Activated CD8-positive, alpha-beta memory T cell treated with anti-CD3 and anti-CD28 coated beads, Interleukin-2, amount 50 U/mL, for 24 hours (primary cell): ENCODE results near the gene ZFP36.
"Not testable (repeated sequence)": the region's sequence is repeated elsewhere in the genome, so short reads cannot be mapped to it uniquely, and the experiment has no call there.

Experiments
- DNase-seq: peaks from one replicate; pipeline ENCODE4 v3.0.0-alpha.2; 2020; ENCODE audit errors: extremely low read depth

The ZFP36 gene

DNA sequence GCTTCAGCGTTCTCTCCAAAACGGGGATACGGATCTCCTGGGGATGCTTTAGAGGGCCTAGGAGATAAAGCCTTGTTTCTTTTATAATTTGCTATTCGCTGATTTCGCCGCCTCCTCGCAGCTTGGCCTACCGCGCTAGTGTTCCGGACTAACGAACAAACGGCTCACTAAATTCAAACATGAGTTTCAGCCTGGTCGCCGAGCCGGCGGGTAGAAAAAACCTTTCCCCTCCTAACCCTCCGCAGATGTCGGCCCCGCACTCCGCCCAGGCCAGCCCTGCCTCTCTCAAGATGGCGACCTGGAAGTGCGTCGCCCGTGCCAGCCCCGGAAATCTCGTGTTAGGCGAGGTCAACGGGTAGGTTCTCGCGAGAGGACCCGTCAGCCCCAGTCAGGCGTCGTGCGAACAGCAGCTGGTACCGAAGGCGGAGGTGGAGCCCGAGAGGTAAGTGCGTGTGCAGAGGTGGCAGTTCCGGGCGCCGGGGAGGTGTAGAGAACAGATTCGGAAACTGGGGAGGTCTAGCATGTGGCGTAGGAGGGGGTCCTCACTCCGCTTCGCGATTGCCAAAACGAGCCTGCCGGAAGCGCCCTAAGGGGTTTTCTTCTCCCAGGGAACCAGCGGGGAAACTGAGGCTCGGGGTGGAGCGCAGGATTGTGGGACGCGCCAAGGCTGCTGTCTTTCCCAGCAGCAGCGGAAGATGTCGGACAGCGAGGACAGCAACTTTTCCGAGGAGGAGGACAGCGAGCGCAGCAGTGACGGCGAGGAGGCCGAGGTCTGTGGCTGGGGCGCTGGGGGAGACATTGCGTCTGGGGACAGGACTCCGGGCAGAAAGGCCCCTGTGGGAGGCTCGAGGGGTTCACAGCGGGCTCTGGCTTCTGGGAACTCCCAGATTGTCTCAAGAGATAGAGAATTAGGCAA, 38.8 kb downstream of the ZFP36 start, which contains the start of gene SUPT5H:
Gene SUPT5H, plus strand, starts transcription at position 387 of the 916 bp plus-strand sequence. Its CDS starts 309 bp downstream, at position 696.
- peak; percentile 90 for DNase-seq

DNA sequence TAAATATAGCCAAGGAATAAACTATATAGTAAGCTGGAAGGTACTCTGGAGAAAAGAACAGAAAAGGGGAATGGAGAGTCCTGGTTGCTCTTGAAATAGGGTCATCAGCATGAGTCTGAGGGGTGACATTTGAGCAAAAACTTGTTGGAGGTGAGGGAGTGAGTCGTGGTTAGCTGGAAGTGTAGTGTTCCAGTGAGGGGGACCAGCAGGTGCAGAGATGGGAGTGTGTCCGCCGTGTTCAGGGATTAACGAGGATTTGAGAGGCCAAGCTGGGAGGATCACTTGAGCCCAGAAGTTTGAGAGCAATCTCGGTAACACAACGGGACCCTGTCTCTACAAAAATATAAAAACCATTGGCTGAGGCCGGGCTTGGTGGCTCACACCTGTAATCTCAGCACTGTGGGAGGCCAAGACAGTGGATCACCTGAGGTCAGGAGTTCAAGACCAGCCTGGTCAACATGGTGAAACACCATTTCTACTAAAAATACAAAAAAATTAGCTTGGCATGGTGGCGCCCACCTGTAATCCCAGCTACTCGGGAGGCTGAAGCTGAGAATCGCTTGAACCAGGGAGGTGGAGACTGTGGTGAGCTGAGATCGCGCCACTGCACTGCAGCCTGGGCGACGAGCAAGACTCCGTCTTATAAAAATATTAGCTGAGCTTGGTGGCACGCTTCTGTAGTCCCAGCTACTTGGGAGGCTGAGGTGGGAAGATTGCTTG, 39.9 kb downstream of the ZFP36 start:
- no peak for DNase-seq

DNA sequence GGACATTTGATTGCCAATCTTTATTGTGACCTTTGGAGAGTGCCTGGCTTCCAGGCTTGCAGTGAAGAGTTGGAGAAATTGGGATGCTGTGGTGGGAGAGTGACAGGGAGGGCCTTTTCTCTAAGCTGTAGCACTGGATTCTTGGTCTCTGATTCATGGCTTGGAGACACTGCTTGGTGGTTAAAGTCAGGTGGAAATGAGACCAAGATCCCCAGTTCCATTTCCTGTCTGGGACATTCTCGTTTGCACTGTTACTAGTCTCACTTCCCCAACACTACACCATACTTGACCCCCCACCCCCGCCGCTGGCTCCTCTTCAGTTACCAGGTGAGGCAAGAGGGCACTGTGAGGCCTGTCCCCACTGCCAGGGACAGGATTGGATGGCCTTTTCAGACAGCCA, 41.6 kb downstream of the ZFP36 start:
- DNase-seq = no peak

DNA sequence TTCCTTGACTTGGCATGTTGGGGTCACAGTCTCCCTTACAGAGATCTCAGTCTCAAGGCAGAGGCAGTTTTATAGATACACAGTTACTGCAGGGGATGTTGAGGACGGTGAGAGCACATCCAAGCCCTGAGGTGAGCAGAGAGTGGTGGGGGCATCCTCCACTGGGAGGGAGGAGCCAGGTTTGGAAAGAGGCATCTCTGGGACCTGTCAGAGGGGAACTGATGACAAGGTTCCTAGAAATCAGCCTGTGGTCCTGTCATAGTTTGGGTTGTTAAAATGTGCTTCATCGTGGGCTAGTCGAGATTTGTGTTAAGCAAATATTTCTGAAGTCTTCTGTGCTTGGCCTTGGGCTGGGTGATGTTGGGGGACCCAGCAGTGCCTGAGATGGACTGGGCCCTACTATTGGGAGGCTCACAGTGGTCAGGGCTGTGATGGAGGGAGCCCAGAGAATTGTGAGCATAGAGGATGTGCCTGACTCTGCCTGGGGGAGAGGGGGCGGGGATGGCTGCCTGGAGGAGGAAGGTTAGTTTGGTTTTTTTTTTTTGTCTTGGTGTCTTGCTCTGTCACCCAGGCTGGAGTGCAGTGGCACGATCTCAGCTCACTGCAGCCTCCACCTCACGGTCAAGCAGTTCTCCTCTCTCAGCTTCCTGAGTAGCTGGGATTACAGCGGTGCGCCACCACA, 42.6 kb downstream of the ZFP36 start:
- no peak for DNase-seq

DNA sequence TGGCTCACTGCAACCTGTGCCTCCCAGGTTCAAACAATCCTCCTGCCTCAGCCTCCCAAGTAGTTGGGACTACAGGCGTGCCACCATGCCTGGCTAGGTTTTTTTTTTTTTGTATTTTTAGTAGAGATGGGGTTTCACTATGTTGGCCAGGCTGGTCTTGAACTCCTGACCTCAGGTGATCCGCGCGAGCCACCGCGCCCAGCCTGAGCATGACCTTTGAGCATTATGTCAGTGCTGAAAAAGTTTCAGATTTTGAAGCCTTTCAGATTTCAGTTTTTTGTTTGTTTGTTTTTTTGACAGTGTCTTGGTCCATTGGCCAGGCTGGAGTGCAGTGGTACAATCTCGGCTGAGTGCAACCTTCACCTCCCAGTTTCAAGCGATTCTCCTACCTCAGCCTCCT, 44.6 kb downstream of the ZFP36 start:
- DNase-seq = not testable (repeated sequence)
